Measurements from ENCODE around the gene USP13.

USP13 gene

DNA sequence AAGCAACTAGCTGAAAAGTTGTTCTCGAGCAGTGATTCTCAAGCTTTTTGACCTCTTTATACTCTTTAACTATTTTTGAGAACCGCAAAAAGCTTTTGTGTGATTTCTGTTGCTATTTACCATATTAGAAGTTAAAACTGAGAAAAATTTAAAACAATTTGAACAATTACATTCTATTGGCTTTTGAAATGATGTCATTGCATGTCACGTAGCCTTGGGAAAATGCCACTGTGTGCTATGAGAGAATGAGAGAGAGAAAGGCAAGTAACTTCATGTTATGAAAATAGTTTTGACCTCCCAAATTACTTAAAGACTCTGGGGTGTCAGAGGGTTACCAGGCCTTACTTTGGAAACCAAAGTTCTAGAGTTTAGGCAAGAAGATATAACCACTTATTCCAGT lies 8.0 kb downstream of the USP13 start:
- TF ChIP-seq, protein P1, sequence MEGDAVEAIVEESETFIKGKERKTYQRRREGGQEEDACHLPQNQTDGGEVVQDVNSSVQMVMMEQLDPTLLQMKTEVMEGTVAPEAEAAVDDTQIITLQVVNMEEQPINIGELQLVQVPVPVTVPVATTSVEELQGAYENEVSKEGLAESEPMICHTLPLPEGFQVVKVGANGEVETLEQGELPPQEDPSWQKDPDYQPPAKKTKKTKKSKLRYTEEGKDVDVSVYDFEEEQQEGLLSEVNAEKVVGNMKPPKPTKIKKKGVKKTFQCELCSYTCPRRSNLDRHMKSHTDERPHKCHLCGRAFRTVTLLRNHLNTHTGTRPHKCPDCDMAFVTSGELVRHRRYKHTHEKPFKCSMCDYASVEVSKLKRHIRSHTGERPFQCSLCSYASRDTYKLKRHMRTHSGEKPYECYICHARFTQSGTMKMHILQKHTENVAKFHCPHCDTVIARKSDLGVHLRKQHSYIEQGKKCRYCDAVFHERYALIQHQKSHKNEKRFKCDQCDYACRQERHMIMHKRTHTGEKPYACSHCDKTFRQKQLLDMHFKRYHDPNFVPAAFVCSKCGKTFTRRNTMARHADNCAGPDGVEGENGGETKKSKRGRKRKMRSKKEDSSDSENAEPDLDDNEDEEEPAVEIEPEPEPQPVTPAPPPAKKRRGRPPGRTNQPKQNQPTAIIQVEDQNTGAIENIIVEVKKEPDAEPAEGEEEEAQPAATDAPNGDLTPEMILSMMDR (IDR thresholded peaks at IDR 0.05; ENCODE audit: low read depth, low read length) = no peak

GRCh38 chr3:179661777-179662176 lies 8.9 kb downstream of the USP13 start:
- TF ChIP-seq, protein P1 (IDR thresholded peaks at IDR 0.05; ENCODE audit: low read depth, low read length) = no peak
- no peak overlapping the region for H3K4me3 ChIP-seq (ENCODE audit: low read depth, low read length)

More for the DNA sequence above, 8.0 kb downstream of the USP13 start:
- no peak overlapping the region for H3K4me3 ChIP-seq (ENCODE audit: low read depth, low read length)

DNA sequence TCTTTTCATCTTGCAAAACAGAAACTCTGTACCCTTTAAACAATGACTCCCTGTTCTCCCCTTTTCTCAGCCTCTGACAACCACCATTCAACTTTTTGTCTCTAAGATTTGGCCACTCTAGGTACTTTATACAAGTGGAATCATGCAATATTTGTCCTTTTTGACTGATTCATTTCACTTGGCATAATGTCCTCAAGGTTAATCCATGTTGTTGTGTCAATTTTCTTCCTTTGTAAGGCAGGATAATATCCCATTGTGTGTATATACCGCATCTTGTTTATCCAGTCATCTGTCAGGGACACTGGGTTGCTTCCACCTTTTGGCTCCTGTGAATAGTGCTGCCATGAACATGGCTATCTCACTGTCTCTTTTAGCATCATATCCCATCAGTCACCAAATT lies 10.3 kb downstream of the USP13 start:
- TF ChIP-seq, protein P1 (IDR thresholded peaks at IDR 0.05; ENCODE audit: low read depth, low read length) = no peak
- no peak overlapping the region for H3K4me3 ChIP-seq (ENCODE audit: low read depth, low read length)

- H3K4me3 ChIP-seq (ENCODE audit: low read depth, low read length) = no peak overlapping the region
- TF ChIP-seq, protein P1 (IDR thresholded peaks at IDR 0.05; ENCODE audit: low read depth, low read length) = no peak
Observed at GRCh38 chr3:179666030-179666429, 13.2 kb downstream of the USP13 start.

DNA sequence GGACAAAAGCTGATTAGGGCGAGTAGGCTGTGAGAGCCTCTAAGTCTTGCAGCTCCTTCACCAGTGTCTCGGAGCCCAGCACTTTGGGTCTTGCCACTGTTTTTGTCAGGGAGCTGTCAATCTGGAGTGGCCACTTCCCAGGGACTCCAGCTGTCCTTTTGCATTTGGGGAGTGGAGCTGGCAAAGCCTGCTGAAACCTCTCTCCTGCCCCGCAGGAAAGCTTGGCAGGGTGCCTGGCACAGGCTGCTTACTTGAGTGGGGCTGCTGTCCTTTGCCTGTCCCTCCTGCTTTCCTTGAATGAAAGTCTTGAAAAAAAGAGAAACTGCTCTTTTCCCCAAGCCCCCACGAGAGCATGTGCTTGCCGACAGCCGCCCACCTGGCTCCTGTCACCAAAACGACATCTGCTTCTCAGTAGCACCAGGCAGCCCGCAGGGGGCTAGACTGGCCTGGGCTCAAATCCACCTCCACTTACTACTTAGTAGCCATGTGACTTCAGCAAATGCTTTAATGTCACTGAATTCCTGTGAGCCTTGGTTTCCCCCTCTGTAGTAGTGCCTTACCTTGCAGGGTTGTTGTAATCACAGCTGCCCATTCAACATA lies 13.7 kb downstream of the USP13 start:
- TF ChIP-seq, protein P1 (IDR thresholded peaks at IDR 0.05; ENCODE audit: low read depth, low read length) = no peak
- H3K4me3 ChIP-seq (ENCODE audit: low read depth, low read length) = no peak overlapping the region

DNA sequence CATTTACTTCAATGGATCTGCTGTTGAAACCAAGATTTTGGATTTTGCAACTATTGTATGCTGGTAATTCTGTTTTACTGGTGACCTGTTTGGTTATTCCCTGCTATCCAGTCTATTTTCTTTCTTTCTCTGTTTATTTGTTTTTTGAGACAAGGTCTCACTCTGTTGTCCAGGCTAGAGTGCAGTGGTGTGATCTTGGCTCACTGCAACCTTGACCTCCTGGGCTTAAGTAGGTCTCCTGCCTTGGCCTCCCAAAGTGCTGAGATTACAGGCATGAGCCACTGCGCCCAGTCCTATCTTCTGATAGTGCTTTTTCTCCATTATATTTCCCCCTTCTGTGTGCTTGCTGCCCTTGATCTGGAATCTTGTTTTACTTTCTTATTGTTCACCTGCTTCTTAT lies 15.6 kb downstream of the USP13 start:
- H3K4me3 ChIP-seq (ENCODE audit: low read depth, low read length) = no peak overlapping the region
- TF ChIP-seq, protein P1 (IDR thresholded peaks at IDR 0.05; ENCODE audit: low read depth, low read length) = no peak

DNA sequence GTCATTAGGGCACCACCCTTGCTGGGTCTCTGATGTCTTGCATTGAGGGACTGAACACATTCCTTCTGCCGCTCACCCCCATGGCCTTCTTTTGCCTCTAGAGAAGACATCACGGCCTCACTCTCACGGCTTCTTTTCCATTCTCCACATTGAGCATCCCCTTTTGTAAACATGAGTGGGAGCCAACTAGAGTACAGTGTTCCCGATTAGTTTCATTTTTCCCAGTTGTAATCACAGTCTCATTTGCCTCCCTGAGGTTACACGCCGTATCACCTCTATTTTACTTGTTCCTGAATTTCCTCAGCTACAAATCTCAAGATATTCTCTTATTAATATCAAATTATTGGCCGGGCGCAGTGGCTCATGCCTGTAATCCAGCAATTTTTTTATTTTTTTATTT lies 17.5 kb downstream of the USP13 start:
- H3K4me3 ChIP-seq (ENCODE audit: low read depth, low read length) = no peak overlapping the region
- TF ChIP-seq, protein P1 (IDR thresholded peaks at IDR 0.05; ENCODE audit: low read depth, low read length) = no peak
